ENCODE results near the gene RSBN1L. TPM values are rescaled to one million over a fixed set of nuclear protein-coding genes. Genes with fewer than 3 reads are reported as not detected.
"Not testable (repeated sequence)": the region's sequence is repeated elsewhere in the genome, so short reads cannot be mapped to it uniquely, and the experiment has no call there.

Gene RSBN1L
- 17.2 TPM for total RNA-seq (ENCODE audit: unreplicated experiment)
- long read RNA-seq, partial matches to known transcripts, result 11 of 15 reads
- long read RNA-seq, other reads (novel, unspliced or antisense), result 4 of 15 reads

- Mint-ChIP-seq H3K27ac (ENCODE audit: unreplicated experiment) (peak within 1 kb of the TSS; percentile 91), H3K36me3 (ENCODE audit: low read depth, unreplicated experiment) (no peaks in the 10 kb centered on the region), H3K27me3 (ENCODE audit: unreplicated experiment) (peaks cover 11% of the 10 kb centered on the region), H3K4me3 (ENCODE audit: unreplicated experiment) (peak within 1 kb of the TSS; percentile 99), H3K4me1 (ENCODE audit: unreplicated experiment) (peaks cover 28% of the 10 kb centered on the region), H3K9me3 (ENCODE audit: unreplicated experiment) (no peaks in the 10 kb centered on the region)
- DNase-seq (ENCODE audit: low spot score), result peak; percentile 99
- TF ChIP-seq CTCF (IDR thresholded peaks at IDR 0.05; ENCODE audit: unreplicated experiment), result no peak
Observed at GRCh38 chr7:77696057-77696642, at the start of gene RSBN1L. Gene RSBN1L, plus strand, starts transcription at chr7:77696459. Its CDS starts 11 bp downstream, at chr7:77696470.

DNA sequence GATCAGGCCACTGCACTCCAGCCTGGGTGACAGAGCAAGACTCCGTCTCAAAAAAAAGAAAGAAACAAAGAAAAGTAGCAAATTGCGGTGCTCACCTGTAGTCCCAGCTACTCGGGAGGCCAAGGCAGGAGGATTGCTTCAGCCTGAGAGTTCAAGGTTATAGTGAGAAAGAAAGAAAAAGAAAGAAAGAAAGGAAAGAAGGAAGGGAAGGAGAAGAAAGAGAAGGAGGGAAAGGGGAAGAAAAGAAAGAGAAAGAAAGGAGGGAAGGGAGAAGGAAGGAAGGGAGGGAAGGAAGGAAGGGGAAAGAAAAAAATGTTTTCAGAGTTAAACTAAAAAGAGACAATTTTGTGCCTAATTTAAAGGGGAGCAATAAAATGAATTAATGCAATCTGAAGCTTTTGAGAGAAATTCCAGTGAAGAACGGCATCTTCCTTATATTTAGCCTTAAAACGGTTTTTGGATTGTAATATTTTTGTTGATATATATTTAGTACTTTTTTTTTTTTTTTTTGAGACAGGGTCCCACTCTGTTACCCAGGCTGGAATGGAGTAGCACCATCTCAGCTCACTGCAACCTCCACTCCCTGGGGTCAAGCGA, 47.4 kb upstream of the RSBN1L start:
- no peak for TF ChIP-seq CTCF (IDR thresholded peaks at IDR 0.05; ENCODE audit: unreplicated experiment)
- DNase-seq (ENCODE audit: low spot score), result no peak
- H3K4me3 Mint-ChIP-seq (ENCODE audit: unreplicated experiment), result no peak overlapping the region
- no peaks in the 10 kb centered on the region for H3K9me3 Mint-ChIP-seq (ENCODE audit: unreplicated experiment)
- H3K36me3 Mint-ChIP-seq (ENCODE audit: low read depth, unreplicated experiment), result peaks cover 15% of the 10 kb centered on the region
- H3K27me3 Mint-ChIP-seq (ENCODE audit: unreplicated experiment), result peaks cover 9% of the 10 kb centered on the region
- H3K4me1 Mint-ChIP-seq (ENCODE audit: unreplicated experiment), result peaks cover 6% of the 10 kb centered on the region
- no peak overlapping the region for H3K27ac Mint-ChIP-seq (ENCODE audit: unreplicated experiment)

DNA sequence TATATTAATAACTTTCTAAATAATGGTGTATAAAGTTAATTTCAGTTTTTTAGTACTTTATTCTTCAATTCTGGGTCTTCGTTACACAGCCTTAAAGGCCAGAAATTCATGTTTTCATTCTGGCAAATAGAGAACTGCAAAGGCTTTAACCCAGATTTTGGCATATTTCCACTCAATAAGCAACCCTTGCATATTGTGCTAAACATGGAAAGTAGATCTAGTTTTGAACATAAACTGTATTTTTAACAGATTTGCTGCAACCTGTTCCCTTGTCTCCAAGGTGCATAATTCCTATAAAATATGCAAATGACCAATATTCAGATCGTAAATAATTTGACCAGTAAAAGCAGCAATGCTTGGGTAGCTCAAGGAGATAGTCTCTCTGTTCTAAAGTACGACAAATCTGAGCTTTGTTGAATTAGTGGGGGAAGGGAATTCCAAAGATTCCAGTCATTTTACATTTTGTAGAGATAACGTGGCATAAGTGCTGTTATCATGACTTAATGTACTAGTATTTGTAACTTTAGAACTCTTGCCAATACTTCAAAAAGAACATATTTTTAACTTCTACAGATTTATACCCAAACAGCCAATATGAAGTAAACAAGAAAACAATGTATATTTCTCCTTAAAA, 46.4 kb upstream of the RSBN1L start:
- no peak for TF ChIP-seq CTCF (IDR thresholded peaks at IDR 0.05; ENCODE audit: unreplicated experiment)
- Mint-ChIP-seq H3K9me3 (ENCODE audit: unreplicated experiment) (no peaks in the 10 kb centered on the region), H3K4me1 (ENCODE audit: unreplicated experiment) (peaks cover 3% of the 10 kb centered on the region), H3K36me3 (ENCODE audit: low read depth, unreplicated experiment) (peaks cover 12% of the 10 kb centered on the region), H3K4me3 (ENCODE audit: unreplicated experiment) (no peak overlapping the region), H3K27me3 (ENCODE audit: unreplicated experiment) (peaks cover 7% of the 10 kb centered on the region), H3K27ac (ENCODE audit: unreplicated experiment) (peak overlapping the region; percentile 67)
- DNase-seq (ENCODE audit: low spot score), result no peak

DNA sequence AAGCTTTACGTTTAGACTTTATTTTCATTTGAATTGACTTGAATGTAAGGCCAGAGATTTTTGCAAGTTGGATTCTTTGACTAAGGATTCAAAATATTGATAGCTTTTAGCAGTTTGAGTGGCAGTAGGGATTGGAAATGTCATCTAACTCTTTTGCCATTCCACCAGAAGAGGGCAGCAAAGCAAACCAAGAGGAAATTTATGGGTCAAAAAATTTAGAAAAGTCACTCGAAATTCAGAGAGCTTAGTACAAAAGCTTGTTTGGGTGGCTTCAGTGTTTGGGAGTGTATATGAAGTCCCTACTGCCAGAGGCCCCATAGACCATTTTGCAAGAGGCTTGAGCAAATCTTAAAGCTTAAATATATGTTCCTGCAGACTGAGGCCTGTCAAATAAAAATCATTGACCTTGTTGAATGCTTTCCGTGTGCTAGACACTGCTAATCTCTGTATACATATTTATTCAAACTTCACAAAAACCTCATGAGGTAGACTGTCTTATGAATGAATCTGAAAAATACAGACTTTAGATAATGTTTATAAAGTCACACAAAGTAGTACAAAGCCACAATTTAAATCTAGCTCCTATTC, 44.6 kb upstream of the RSBN1L start:
- no peak overlapping the region for H3K27ac Mint-ChIP-seq (ENCODE audit: unreplicated experiment)
- H3K27me3 Mint-ChIP-seq (ENCODE audit: unreplicated experiment), result peaks cover 4% of the 10 kb centered on the region
- TF ChIP-seq CTCF (IDR thresholded peaks at IDR 0.05; ENCODE audit: unreplicated experiment), result peak; percentile 80
- no peaks in the 10 kb centered on the region for H3K4me1 Mint-ChIP-seq (ENCODE audit: unreplicated experiment)
- no peak overlapping the region for H3K4me3 Mint-ChIP-seq (ENCODE audit: unreplicated experiment)
- DNase-seq (ENCODE audit: low spot score), result peak; percentile 38
- no peaks in the 10 kb centered on the region for H3K9me3 Mint-ChIP-seq (ENCODE audit: unreplicated experiment)
- H3K36me3 Mint-ChIP-seq (ENCODE audit: low read depth, unreplicated experiment), result peaks cover 22% of the 10 kb centered on the region

- not testable (repeated sequence) for DNase-seq (ENCODE audit: low spot score)
Observed at GRCh38 chr7:77652826-77653225, 43.4 kb upstream of the RSBN1L start.

More at GRCh38 chr7:77652826-77653225, 43.4 kb upstream of the RSBN1L start:
- H3K4me3 Mint-ChIP-seq (ENCODE audit: unreplicated experiment); H3K27me3 Mint-ChIP-seq (ENCODE audit: unreplicated experiment); H3K27ac Mint-ChIP-seq (ENCODE audit: unreplicated experiment); H3K4me1 Mint-ChIP-seq (ENCODE audit: unreplicated experiment); H3K9me3 Mint-ChIP-seq (ENCODE audit: unreplicated experiment): not testable (repeated sequence)
- H3K36me3 Mint-ChIP-seq (ENCODE audit: low read depth, unreplicated experiment), result peaks cover 24% of the 10 kb centered on the region

Data from endothelial cell (in vitro differentiated cells).